ENCODE measurements around the gene BTNL2. TPM values are rescaled to one million over a fixed set of nuclear protein-coding genes. Genes with fewer than 3 reads are reported as not detected.
"Not testable (repeated sequence)": the region's sequence is repeated elsewhere in the genome, so short reads cannot be mapped to it uniquely, and the experiment has no call there.

Gene BTNL2
- total RNA-seq, 1 experiment from 2014 or later, result not detected

GRCh38 chr6:32367644-32368043, 39.3 kb downstream of the BTNL2 start:
- no peaks in the 10 kb centered on the region for H3K27me3 ChIP-seq (ENCODE audit: low read length)
- intact Hi-C loops (cut with micrococcal nuclease), result loop anchor here (2.0 to 5.0 kb wide), 2 partner anchors 45 to 69 kb away; no protein-coding TSS in a partner anchor
- H3K9me2 ChIP-seq (replicated peaks; ENCODE audit: low read length), result no peaks in the 10 kb centered on the region
- ChIA-PET POLR2A (ENCODE audit: unreplicated experiment) (no interaction called here), CTCF (interaction anchor here (0.6 kb wide), 1 partner anchor 172 kb away, joined by 3 read pairs; no protein-coding TSS in a partner anchor)
- ATAC-seq (no peak), DNase-seq (no peak)
- no peaks in the 10 kb centered on the region for H4K20me1 ChIP-seq (ENCODE audit: low read length)
- H3K4me1 ChIP-seq (ENCODE audit: insufficient read depth, low read length), result peaks cover 26% of the 10 kb centered on the region
- no TSS peak for BruUV-seq (replicated peaks)
- no peaks in the 10 kb centered on the region for H3K79me2 ChIP-seq (ENCODE audit: low read length)
- no peak overlapping the region for H3K4me3 ChIP-seq (ENCODE audit: low read length)
- H3K27ac ChIP-seq (ENCODE audit: low read length), result no peak overlapping the region
- H3F3A ChIP-seq (ENCODE audit: low read length, unreplicated experiment), result no peaks in the 10 kb centered on the region
- TF ChIP-seq, protein P1, sequence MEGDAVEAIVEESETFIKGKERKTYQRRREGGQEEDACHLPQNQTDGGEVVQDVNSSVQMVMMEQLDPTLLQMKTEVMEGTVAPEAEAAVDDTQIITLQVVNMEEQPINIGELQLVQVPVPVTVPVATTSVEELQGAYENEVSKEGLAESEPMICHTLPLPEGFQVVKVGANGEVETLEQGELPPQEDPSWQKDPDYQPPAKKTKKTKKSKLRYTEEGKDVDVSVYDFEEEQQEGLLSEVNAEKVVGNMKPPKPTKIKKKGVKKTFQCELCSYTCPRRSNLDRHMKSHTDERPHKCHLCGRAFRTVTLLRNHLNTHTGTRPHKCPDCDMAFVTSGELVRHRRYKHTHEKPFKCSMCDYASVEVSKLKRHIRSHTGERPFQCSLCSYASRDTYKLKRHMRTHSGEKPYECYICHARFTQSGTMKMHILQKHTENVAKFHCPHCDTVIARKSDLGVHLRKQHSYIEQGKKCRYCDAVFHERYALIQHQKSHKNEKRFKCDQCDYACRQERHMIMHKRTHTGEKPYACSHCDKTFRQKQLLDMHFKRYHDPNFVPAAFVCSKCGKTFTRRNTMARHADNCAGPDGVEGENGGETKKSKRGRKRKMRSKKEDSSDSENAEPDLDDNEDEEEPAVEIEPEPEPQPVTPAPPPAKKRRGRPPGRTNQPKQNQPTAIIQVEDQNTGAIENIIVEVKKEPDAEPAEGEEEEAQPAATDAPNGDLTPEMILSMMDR (conservative IDR thresholded peaks at IDR 0.05; ENCODE audit: low read depth, low read length), result no peak
- TF ChIP-seq EZH2 (IDR thresholded peaks at IDR 0.05; ENCODE audit: low read length, unreplicated experiment), result no peak
- TF ChIP-seq EZH2phosphoT487 (IDR thresholded peaks at IDR 0.05; ENCODE audit: borderline replicate concordance, low read length), result no peak
- no peaks in the 10 kb centered on the region for H3K9me3 ChIP-seq (ENCODE audit: low read length)
- no peaks in the 10 kb centered on the region for H3K36me3 ChIP-seq (ENCODE audit: low read depth, low read length)
- no peak overlapping the region for H3K9ac ChIP-seq (ENCODE audit: low read length)
- no peak overlapping the region for H2AFZ ChIP-seq (ENCODE audit: low read length)
- H3K4me2 ChIP-seq (ENCODE audit: low read length), result no peak overlapping the region

- H3K27ac ChIP-seq (ENCODE audit: low read length); H4K20me1 ChIP-seq (ENCODE audit: low read length); H3K9me2 ChIP-seq (replicated peaks; ENCODE audit: low read length); H3K36me3 ChIP-seq (ENCODE audit: low read depth, low read length); BruUV-seq (replicated peaks); DNase-seq; H3K9me3 ChIP-seq (ENCODE audit: low read length); ATAC-seq; H3K27me3 ChIP-seq (ENCODE audit: low read length); H3K9ac ChIP-seq (ENCODE audit: low read length); H3K4me2 ChIP-seq (ENCODE audit: low read length); POLR2A ChIA-PET (ENCODE audit: unreplicated experiment); intact Hi-C loops (cut with micrococcal nuclease); H3K4me3 ChIP-seq (ENCODE audit: low read length); H2AFZ ChIP-seq (ENCODE audit: low read length); H3K4me1 ChIP-seq (ENCODE audit: insufficient read depth, low read length); H3F3A ChIP-seq (ENCODE audit: low read length, unreplicated experiment); CTCF ChIA-PET; H3K79me2 ChIP-seq (ENCODE audit: low read length): not testable (repeated sequence)
Observed at GRCh38 chr6:32359225-32359624, 47.8 kb downstream of the BTNL2 start.

GRCh38 chr6:32358548-32358947, 48.4 kb downstream of the BTNL2 start:
- CTCF ChIA-PET; BruUV-seq (replicated peaks); POLR2A ChIA-PET (ENCODE audit: unreplicated experiment): not testable (repeated sequence)

DNA sequence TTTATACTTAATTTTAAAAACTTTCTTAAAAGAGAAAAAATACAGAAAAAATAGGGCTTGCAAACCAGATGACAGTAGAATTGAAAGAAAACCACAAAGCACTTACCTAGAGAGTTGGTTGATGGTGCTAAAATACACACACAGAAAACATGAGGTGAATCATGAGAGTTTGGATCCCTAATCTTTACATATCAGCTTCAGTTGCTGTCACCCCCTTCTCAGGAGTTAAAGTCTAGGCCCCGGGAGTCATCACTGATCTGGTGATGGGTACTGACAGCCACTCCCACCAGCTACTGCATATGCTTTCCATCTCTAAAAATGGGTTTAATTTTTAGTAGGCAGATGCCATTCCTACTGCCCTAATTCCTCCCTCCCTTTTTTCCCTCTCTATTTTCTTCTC, 52.0 kb downstream of the BTNL2 start:
- Histone ChIP-seq H3K4me1 (ENCODE audit: insufficient read depth, low read length) (no peaks in the 10 kb centered on the region), H3K9me2 (replicated peaks; ENCODE audit: low read length) (no peaks in the 10 kb centered on the region), H3K27ac (ENCODE audit: low read length) (no peak overlapping the region), H3K4me2 (ENCODE audit: low read length) (no peak overlapping the region), H3K4me3 (ENCODE audit: low read length) (no peak overlapping the region), H3K79me2 (ENCODE audit: low read length) (no peaks in the 10 kb centered on the region), H3F3A (ENCODE audit: low read length, unreplicated experiment) (no peaks in the 10 kb centered on the region), H3K9ac (ENCODE audit: low read length) (no peak overlapping the region), H3K36me3 (ENCODE audit: low read depth, low read length) (no peaks in the 10 kb centered on the region), H3K9me3 (ENCODE audit: low read length) (no peaks in the 10 kb centered on the region), H4K20me1 (ENCODE audit: low read length) (no peaks in the 10 kb centered on the region), H3K27me3 (ENCODE audit: low read length) (no peaks in the 10 kb centered on the region), H2AFZ (ENCODE audit: low read length) (no peak overlapping the region)
- CTCF ChIA-PET, result no interaction called here
- no TSS peak for BruUV-seq (replicated peaks)
- no peak for ATAC-seq
- intact Hi-C loops (cut with micrococcal nuclease), result no loop called here
- TF ChIP-seq, protein P1 (conservative IDR thresholded peaks at IDR 0.05; ENCODE audit: low read depth, low read length), result no peak
- no peak for TF ChIP-seq EZH2phosphoT487 (IDR thresholded peaks at IDR 0.05; ENCODE audit: borderline replicate concordance, low read length)
- TF ChIP-seq EZH2 (IDR thresholded peaks at IDR 0.05; ENCODE audit: low read length, unreplicated experiment), result no peak
- POLR2A ChIA-PET (ENCODE audit: unreplicated experiment), result no interaction called here
- no peak for DNase-seq

More at GRCh38 chr6:32358548-32358947, 48.4 kb downstream of the BTNL2 start:
- intact Hi-C loops (cut with micrococcal nuclease); H3K36me3 ChIP-seq (ENCODE audit: low read depth, low read length); H3K9me2 ChIP-seq (replicated peaks; ENCODE audit: low read length); H3K4me2 ChIP-seq (ENCODE audit: low read length); H2AFZ ChIP-seq (ENCODE audit: low read length); H3K4me1 ChIP-seq (ENCODE audit: insufficient read depth, low read length); H3K9me3 ChIP-seq (ENCODE audit: low read length); H3K27me3 ChIP-seq (ENCODE audit: low read length); H3K27ac ChIP-seq (ENCODE audit: low read length); DNase-seq; H3K9ac ChIP-seq (ENCODE audit: low read length); H3F3A ChIP-seq (ENCODE audit: low read length, unreplicated experiment); ATAC-seq; H3K4me3 ChIP-seq (ENCODE audit: low read length); H3K79me2 ChIP-seq (ENCODE audit: low read length); H4K20me1 ChIP-seq (ENCODE audit: low read length): not testable (repeated sequence)

Data from PC-3 (cell line).